H1 (cell line): ENCODE results near the gene SLC38A10.

Experiments used
- ATF3 ChIP-seq: IDR thresholded peaks from 2 replicates; pipeline ENCODE4 v1.6.1; 2011; ENCODE audit warnings: low read depth, mild to moderate bottlenecking, low read length; ENCODE audit not compliant: insufficient read depth
- CTCF ChIP-seq, 3 experiments: IDR thresholded peaks; 1 replicate in 2 of 3; 2 replicates in 1 of 3; pipeline versions ENCODE4 v1.5.1 to v1.6.1; 2011; ENCODE audit warnings: low read length in 3 of 3, mild to moderate bottlenecking in 3 of 3, inconsistent platforms in 2 of 3, low read depth in 1 of 3, moderate library complexity in 1 of 3; ENCODE audit not compliant: insufficient read depth in 1 of 3; ENCODE audit errors: control extremely low read depth in 1 of 3
- EP300 ChIP-seq, 2 experiments: IDR thresholded peaks; 1 replicate in 1 of 2; 2 replicates in 1 of 2; pipeline ENCODE4 v1.6.1; 2011 to 2012; ENCODE audit warnings: low read depth in 2 of 2, low read length in 2 of 2, mild to moderate bottlenecking in 2 of 2, borderline replicate concordance in 1 of 2, inconsistent platforms in 1 of 2, moderate library complexity in 1 of 2
- JUND ChIP-seq: IDR thresholded peaks from 2 replicates; pipeline ENCODE4 v1.6.1; 2011; ENCODE audit warnings: mild to moderate bottlenecking, improper control_type of control experiment, low read length
- POLR2AphosphoS5 ChIP-seq: IDR thresholded peaks from 2 replicates; pipeline ENCODE4 v1.6.1; 2011; ENCODE audit warnings: low read depth, low read length
- RFX5 ChIP-seq: IDR thresholded peaks from 2 replicates; pipeline ENCODE4 v1.6.1; 2011; ENCODE audit warnings: low read depth, low read length, improper control_type of control experiment, borderline replicate concordance
- RNF2 ChIP-seq: fragments of 200-900, 300-1000 bp; sonication (generic); IDR thresholded peaks from 2 replicates; pipeline ENCODE4 v1.7.1; 2016; ENCODE audit warnings: borderline replicate concordance, low read depth, mild to moderate bottlenecking, antibody characterized with exemption, low read length; ENCODE audit not compliant: poor library complexity, severe bottlenecking; ENCODE audit errors: missing control alignments
- SUZ12 ChIP-seq: fragments of 200-600 bp; sonication (generic); IDR thresholded peaks from 2 replicates; pipeline ENCODE4 v1.6.1; 2012; ENCODE audit warnings: mild to moderate bottlenecking, inconsistent platforms, low read length, moderate library complexity, mixed read lengths
- TBP ChIP-seq: IDR thresholded peaks from 2 replicates; pipeline ENCODE4 v1.6.1; 2011; ENCODE audit warnings: low read depth, low read length, improper control_type of control experiment

- TF ChIP-seq CTCF (IDR thresholded peaks at IDR 0.05; ENCODE audit: control extremely low read depth in 1 of 3, insufficient read depth in 1 of 3, low read depth in 1 of 3, low read length in 3 of 3) (no peak), EP300 (IDR thresholded peaks at IDR 0.05; ENCODE audit: borderline replicate concordance in 1 of 2, low read depth in 2 of 2, low read length in 2 of 2) (no peak), RFX5 (no peak), SUZ12 (no peak), ATF3 (no peak), RNF2 (no peak), JUND (no peak), POLR2AphosphoS5 (no peak), TBP (no peak)
Measured at GRCh38 chr17:81243333-81243664, 51.8 kb downstream of the SLC38A10 start.
